Skin epidermis (tissue), 12 donors: ENCODE results near the gene NABP1.
"Not testable (repeated sequence)": the region's sequence is repeated elsewhere in the genome, so short reads cannot be mapped to it uniquely, and the experiment has no call there.

Source experiments
- H3K27ac ChIP-seq, 21 experiments: fragments of 200-600 bp; sonication (generic) in 11 of 21; one replicate each; pipeline ENCODE4 v1.5.0; 2020; ENCODE audit warnings: mild to moderate bottlenecking in 3 of 21, inconsistent platforms in 2 of 21, moderate library complexity in 2 of 21
- H3K4me3 ChIP-seq, 7 experiments: fragments of 200-600 bp; sonication (generic) in 2 of 7; one replicate each; pipeline ENCODE4 v1.5.0; 2020; ENCODE audit warnings: inconsistent platforms in 2 of 7, mild to moderate bottlenecking in 2 of 7, moderate library complexity in 1 of 7

NABP1 gene, protein sequence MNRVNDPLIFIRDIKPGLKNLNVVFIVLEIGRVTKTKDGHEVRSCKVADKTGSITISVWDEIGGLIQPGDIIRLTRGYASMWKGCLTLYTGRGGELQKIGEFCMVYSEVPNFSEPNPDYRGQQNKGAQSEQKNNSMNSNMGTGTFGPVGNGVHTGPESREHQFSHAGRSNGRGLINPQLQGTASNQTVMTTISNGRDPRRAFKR

DNA sequence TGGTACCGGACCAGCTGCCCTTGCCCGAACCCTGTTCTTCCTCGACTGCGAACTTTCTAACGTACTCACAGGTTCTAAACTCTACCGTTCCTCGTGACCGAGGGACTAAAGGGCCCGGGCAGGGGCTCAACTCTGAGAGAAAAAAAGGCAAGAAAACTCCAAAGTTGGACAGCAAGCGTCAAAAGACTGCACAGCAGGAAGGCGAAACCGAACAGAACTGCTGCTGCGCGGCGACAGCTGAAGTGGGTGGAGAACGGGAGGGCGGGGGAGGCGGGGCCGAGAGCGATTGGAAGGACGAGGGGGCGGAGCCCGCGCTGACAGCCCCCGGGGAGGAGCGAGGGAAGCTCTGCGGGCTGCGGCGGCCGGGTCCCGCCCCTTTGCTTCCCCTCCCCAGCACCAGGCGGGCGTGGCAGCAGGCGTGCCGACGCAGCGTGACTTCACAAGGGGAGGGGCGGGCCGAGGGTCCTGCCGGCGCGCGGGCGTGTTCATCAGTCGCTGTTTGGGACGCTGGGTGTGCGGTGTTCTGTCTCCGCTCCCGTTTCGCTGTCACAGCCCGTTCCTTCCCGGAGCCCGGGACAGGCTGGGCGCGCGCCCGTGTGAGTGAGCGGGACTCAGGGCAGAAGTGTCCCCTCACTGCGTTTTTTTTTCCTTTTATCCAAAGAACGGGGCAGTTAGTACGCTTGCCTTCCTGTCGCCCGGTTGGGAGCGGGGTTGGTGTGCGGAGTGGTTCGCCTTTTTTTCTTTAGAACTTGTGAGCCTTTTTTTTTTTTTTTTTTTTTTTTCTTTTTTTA, at the start of gene NABP1:
NABP1 (plus strand) TSS at position 491 of the 791 bp plus-strand sequence. CDS start 479 bp downstream, outside the sequence.
- Histone ChIP-seq H3K4me3 (peak within 1 kb of the TSS; percentile 50 to 70 (median 66)), H3K27ac (peak within 1 kb of the TSS; percentile 79 to 98 (median 94))

DNA sequence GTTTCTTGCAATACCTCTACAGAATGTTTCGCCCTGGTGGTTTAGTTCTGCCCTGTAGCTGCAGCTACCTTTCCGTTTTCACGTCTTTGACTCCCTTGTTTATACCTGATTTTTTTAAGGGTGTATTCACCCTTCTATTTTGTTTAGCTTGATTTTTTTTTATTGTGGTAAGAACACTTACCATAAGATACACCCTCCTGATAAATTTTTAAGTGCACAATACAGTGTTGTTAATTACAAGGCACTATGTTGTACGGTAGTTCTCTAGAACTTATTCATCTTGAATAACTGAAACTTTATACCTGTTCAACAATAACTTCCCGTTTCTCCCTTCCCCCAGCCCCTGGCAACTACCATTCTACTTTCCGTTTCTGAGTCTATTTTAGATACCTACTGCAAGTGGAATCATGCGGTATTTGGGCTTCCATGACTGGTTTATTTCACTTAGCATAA, 48.9 kb upstream of the NABP1 start:
- Histone ChIP-seq H3K4me3 (no peak overlapping the region), H3K27ac (no peak overlapping the region)

DNA sequence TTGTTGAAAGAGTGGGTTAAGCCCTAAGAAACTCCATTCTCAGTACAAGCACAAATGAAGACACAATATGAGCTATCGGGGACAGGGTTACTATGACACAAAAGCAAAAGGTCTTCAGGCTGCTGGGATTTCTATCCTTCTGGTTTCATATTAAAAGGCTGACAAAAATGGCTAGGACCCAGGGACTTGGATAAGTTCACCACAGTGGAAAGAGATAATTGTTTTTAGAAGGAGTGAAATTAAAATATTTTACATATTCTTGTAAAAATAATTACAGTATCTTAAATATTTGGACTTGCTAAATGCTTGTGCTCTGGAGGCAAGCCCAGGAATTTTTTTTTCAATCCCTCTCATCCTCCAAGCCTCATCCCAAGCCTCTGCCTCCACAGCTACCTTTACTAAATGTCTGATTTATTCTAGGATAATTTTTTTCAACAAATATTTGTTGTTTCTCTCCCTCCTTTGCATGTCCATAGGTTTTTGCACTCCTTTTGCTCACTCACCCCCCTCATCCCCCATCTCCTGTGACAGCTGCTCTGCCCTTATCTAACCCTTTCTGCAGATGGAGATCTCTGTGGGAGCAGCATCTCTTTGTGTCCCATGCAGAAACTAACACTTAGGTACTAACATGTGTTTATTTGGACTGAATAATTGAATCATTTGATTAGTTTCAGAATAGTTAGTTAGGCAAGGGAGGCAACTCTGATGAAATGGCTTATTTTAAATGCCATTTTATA, 47.8 kb upstream of the NABP1 start:
- no peak overlapping the region for H3K4me3 ChIP-seq

DNA sequence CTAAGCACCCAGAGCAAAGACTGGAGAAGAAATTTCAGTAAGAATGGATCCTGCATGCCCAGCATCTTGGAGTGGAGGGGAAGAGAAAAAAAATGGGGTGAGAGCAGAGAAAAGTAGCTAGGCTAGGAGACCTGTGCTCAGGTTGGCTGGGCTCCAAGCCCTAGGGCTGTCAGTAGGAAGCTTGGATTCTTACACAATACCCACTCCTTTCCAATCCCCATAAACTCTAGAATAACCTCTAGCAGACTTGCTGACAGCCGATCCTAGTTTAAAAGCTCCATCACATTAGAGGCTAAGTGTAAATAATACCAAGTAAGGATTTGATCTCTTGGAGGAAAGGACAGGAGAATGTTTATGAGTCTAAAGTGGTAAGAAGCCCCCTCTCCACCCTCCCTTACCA, 46.2 kb upstream of the NABP1 start:
- Histone ChIP-seq H3K27ac (no peak overlapping the region), H3K4me3 (no peak overlapping the region)

More for the DNA sequence above, 47.8 kb upstream of the NABP1 start:
- no peak overlapping the region for H3K27ac ChIP-seq

DNA sequence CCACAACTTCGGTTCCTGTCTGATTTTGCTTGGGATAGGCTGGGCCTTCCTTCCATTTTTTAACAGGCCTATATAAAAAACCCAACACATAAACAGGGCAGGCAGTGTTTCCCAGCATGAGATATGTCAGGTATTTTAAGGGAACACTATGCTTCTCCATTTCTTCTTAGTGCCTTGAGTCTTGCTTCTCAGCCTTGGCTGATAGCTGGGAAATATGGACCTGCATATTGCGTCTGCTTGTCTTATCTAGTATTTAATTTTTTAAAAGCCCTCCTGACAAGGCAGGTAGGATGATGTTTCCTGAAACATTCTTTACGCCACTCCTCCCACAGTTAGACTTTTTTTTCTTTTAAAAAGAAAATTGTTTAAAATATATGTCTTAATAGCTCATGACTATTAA, 45.5 kb upstream of the NABP1 start:
- no peak overlapping the region for H3K27ac ChIP-seq
- H3K4me3 ChIP-seq, result no peak overlapping the region

DNA sequence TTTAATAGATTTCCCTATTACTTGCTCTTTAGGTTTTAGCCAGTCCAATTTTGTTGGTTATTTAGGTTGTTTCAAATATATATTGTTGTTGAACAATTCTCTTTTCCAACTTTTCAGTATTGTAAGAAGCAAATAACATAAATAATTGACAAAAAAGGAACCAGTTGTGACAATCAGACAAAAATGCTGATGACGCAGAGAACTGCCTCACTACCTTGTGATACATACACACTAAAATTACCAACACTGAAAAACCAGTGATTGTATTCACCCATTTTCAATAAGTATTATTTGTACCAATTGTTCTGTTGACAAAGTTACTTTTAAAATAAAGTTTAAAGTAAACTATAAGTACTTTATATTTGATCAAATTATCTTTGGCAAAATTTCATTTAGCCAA, 43.1 kb upstream of the NABP1 start:
- Histone ChIP-seq H3K27ac (peak overlapping the region in 2 of 21 experiments; percentile 0 to 79), H3K4me3 (no peak overlapping the region)

DNA sequence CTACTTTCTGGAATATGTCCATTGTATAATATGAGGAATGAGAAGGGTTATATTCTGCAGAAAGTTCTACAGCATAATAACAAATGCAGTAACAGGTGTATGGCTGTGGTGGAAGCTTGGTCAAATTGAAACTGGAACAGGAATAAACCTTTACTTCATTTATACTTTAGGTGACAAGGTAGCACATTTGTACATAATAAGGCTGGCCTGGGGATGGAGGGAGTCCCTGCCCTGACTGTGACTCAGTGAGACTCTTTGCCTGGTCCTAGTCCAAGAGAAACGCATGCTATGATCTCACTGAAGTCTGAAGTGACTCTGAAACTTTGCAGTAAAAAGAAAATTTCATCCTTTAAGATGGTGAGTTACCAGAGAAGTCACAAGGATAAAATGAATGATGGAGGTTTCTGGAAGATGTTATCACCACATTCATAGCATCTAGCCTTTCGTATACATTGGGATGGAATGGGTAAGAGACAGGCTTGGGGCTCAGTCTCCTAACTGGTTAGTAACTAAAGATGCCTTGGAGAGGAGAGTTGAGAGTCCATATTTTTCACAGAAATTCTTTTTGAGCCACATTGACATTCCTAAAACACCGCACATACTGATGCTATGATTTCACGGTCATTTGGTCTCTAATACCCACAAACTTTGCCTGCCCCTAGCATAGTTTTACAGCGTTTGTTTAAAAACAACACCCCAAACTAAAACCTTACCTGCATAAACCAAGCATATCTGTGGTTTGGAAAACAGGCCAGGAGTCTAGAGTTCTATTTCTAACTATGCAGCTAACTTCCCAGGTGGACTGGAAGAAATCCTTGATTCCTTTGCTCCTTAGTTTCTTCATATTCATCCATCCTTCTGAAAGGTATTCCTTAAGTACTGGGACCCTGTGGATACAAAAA, 42.4 kb upstream of the NABP1 start:
- H3K4me3 ChIP-seq, result no peak overlapping the region
- H3K27ac ChIP-seq, result peak overlapping the region in 7 of 21 experiments; percentile 0 to 79 (median 40)

DNA sequence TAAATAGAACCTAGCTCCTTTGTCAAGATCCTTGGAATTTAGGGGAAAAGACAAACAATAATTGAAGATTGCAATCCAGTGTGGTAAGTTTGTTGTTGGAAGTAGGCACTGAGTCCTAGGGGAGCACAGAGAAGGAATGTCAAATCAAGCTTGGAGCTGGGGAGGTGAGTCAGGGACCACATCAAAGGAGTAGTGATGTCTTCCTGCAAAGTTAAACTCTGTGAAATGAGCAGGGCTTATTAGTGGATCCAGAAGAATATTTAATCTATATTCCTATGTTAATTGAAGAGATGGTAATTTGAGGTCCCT, 41.7 kb upstream of the NABP1 start:
- Histone ChIP-seq H3K27ac (peak overlapping the region in 5 of 21 experiments; percentile 18 to 79 (median 48)), H3K4me3 (no peak overlapping the region)

DNA sequence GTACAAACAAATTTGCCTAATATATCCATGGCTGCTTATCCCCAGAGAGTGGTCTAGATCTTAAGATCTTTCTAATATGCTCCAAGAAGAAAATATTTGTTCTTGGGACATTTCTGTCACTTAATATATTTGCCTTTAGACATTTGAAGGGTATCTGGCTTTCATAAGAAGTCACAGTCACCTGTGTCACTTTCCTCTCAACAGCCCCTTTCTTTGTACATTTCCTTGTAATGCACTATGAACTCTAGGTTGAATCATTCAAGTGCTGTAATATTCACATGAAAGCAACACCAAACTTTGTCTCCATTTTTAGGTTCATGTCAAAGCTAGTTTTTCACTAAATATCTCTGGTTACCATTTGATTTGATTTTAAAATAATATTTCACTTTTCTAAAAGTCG, 41.4 kb upstream of the NABP1 start:
- H3K4me3 ChIP-seq, result no peak overlapping the region
- H3K27ac ChIP-seq, result peak overlapping the region in 7 of 21 experiments; percentile 48 to 82 (median 72)

DNA sequence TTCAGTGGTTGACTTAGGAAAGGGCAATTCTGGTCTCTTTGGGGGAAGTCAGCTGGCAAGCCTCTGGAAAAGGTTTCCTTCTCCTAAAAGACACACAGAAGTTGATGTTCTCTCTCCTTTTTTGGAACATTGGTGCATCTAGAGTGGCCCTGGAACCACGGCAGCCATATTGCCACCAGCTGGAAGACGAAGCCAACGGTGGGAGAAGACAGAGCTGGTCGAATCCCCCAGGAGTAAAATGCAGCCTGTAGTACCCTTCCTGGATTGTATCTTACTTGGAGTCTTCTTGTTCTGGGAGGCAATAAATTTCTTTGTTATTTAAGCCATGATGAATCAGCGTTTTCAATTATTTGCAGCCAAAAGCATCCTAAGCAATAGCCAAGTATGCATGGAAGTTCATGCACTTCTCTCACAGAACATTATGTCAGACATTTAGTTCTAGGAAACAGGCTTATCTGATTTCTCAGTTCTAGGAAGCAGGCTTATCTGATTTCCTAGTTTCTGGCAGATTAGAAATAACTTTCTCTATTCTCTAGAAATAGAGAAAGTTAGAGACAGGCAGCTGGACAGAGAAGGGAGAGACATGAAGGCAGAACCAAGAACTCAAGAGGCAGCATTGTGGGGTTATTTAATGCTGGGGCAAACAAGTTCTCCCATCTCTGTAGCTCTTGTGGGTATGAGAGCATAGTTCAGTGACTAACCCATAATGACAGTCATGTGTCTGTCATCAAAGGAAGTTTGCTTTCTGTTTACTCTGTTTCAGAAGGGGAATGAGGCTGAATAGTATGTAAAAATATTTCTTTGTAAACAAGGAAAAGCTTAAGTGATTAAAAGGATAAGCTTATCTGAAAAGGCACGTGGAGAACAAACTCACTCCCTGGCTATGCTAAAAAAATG, 40.5 kb upstream of the NABP1 start:
- H3K4me3 ChIP-seq, result no peak overlapping the region
- H3K27ac ChIP-seq, result peak overlapping the region in 19 of 21 experiments; percentile 8 to 82 (median 58)

DNA sequence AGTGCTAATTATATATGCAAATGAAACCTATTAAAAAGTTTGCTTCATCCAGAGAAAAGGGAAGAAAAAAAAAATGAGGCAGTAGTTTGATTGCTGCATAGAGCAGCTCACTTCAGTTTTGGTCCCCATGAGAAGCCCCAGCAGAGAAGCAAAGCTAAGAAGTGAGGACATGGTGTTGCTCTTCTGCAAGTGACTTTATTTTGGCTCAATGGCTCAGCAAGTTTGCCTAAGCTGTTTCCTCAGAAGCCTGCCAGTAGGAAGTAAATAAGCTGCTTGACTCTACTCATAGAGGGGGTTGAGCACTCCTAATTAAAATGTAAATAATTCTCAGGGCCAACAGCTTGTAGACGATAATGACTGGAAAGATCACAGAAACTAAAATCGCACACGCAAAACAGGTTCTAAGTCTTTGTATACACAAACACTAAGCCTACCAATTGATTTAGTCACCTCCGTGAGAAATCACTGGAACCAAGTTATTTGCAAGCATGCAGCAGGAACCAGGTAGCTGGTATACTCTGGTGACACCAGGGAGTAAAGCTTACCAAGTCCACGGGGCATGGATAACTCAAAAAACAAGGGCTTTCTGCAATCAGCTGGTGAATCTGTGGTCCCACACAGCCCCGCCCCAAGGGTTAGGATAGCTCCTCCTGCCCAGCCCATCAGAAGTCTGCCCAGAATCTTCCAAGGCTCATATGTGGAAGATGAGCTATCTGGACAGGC, 39.7 kb upstream of the NABP1 start:
- H3K27ac ChIP-seq, result peak overlapping the region in 18 of 21 experiments; percentile 8 to 82 (median 58)
- H3K4me3 ChIP-seq, result no peak overlapping the region

DNA sequence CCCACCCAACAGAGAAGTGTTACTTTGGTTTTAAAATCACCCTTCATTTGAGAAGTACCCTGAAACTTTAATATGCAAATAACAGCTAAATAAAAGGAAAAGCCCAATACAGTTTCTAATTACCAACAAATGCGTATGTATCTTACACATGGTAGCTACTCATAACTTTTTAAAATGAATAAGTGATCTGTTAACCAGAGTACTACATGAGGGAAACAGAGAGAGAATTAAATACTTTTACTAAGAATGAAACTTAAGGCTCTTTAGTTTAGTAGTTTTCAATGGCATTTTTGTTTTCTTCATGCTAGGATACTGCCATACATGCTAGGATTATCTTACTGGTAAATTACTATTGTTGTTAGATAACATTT, 39.1 kb upstream of the NABP1 start:
- H3K27ac ChIP-seq, result peak overlapping the region in 13 of 21 experiments; percentile 30 to 82 (median 69)
- H3K4me3 ChIP-seq, result no peak overlapping the region

DNA sequence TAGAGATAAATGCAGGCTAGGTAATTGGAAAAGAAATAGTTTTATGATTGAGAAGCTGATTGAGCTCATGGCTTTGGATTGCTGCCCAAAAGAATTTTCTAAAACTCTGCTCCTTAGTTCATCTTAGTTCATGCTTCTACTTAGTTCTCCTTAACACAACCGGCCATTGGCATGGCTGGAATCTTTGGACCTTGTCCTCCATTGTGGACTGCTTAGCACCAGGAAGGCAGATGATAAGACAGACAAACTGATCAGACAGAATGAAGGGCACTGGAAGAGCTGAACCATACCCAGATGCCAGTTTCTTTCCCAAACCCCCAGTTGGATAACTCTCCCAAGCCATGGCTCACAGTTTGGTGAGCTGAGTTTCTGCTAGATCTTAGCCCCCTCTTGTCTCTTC, 36.3 kb upstream of the NABP1 start:
- no peak overlapping the region for H3K4me3 ChIP-seq
- H3K27ac ChIP-seq, result no peak overlapping the region

DNA sequence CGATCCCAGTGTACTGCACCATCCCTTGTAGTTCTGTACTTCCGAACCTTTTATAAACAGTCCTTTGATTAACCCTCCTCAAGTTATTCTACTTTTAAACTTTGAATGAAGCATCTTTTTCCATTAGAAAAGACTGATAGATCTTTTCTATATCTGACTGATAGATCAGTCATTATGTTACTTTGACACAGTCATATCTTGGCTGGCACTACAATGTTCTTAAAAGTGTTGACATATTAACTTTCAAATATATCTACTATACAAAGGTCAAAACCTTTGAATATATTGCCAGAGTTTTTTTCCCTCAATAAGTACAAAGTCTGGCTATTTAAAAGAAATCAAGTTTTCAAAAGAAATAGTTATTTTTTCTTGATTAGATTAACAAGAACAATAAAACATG, 35.4 kb upstream of the NABP1 start:
- H3K27ac ChIP-seq, result no peak overlapping the region
- H3K4me3 ChIP-seq, result no peak overlapping the region

DNA sequence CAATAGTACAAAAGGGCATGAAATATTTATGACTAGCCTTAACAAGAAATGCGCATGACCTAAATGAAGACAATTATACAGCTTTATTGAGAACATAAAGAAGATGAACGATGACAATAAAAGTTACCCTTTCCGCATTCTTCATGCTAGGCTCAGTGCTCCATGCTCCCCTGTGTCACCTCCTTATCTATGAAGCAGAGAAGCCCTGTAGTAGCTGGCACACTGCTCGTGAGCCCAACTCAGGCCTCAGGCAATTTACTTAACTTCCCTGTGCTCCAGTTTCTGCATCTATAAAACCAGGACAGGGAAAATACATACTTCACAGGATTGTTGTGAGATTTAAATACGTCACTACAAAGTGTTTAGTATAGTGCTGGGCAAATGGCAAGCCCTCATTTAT, 34.5 kb upstream of the NABP1 start:
- Histone ChIP-seq H3K4me3 (no peak overlapping the region), H3K27ac (no peak overlapping the region)

DNA sequence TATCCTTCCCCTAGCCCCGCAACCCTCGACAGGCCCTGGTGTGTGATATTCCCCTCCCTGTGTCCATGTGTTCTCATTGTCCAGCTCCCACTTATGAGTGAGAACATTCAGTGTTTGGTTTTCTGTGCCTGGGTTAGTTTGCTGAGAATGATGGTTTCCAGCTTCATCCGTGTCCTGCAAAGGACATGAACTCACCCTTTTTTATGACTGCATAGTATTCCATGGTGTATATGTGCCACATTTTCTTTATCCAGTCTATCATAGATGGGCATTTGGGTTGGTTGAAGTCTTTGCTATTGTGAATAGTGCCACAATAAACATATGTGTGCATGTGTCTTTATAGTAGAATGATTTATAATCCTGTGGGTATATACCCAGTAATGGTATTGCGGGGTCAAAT, 33.3 kb upstream of the NABP1 start:
- H3K4me3 ChIP-seq, H3K27ac ChIP-seq: not testable (repeated sequence)

DNA sequence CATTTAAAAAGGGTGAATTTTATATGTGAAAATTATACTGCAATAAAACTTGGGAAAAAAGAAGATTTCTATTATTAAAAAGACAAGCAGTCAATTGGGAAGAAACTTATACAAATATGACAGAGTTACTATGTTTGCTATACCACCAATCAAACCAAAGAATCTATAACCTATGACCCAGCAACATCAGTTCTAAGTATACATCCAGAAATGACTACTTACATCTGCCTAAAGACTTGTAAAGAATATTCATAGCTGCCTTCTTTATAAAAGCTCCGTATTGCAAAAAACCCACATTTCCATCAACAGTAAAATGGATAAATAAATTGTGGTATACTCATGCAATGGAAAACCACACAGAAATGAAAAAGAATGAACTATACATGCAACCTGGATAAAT, 32.9 kb upstream of the NABP1 start:
- no peak overlapping the region for H3K4me3 ChIP-seq
- H3K27ac ChIP-seq, result peak overlapping the region in 2 of 21 experiments; percentile 8 to 52
